Gastrocnemius medialis (tissue), 4 donors: ENCODE results near the gene TPO.

Source experiments
- POLR2A ChIP-seq, 2 donors: fragments of 450-650 bp; IDR thresholded peaks; one replicate each; pipeline ENCODE4 v1.6.1; 2017; ENCODE audit warnings: antibody characterized with exemption in 2 of 2, mild to moderate bottlenecking in 2 of 2, moderate library complexity in 2 of 2
- TF ChIP-seq, protein P1 (sequence below), 5 experiments: fragments of 450-650 bp in 3 of 5; fragments of 200-600 bp in 2 of 5; sonication (generic) in 2 of 5; IDR thresholded peaks in 4 of 5; conservative IDR thresholded peaks in 1 of 5; 1 replicate in 4 of 5; 2 replicates in 1 of 5; pipeline ENCODE4 v1.5.1; 2016 to 2019; ENCODE audit warnings: antibody characterized with exemption in 5 of 5, mild to moderate bottlenecking in 3 of 5, moderate library complexity in 3 of 5

- TF ChIP-seq, protein P1, sequence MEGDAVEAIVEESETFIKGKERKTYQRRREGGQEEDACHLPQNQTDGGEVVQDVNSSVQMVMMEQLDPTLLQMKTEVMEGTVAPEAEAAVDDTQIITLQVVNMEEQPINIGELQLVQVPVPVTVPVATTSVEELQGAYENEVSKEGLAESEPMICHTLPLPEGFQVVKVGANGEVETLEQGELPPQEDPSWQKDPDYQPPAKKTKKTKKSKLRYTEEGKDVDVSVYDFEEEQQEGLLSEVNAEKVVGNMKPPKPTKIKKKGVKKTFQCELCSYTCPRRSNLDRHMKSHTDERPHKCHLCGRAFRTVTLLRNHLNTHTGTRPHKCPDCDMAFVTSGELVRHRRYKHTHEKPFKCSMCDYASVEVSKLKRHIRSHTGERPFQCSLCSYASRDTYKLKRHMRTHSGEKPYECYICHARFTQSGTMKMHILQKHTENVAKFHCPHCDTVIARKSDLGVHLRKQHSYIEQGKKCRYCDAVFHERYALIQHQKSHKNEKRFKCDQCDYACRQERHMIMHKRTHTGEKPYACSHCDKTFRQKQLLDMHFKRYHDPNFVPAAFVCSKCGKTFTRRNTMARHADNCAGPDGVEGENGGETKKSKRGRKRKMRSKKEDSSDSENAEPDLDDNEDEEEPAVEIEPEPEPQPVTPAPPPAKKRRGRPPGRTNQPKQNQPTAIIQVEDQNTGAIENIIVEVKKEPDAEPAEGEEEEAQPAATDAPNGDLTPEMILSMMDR (IDR thresholded peaks at IDR 0.05 in 4 of 5, conservative IDR thresholded peaks at IDR 0.05 in 1 of 5): no peak
- no peak for TF ChIP-seq POLR2A (IDR thresholded peaks at IDR 0.05)
Observed at GRCh38 chr2:1588051-1588977, 175.1 kb downstream of the TPO start.
